HG03097 (cell line): Measurements from ENCODE around the gene PKIB.
"Not testable (repeated sequence)": the region's sequence is repeated elsewhere in the genome, so short reads cannot be mapped to it uniquely, and the experiment has no call there.

Experiments
- ATAC-seq: cut with Tn5 transposase; IDR thresholded peaks from one replicate; pipeline ENCODE4 v1.9.1; 2021; ENCODE audit not compliant: unreplicated experiment, low FRiP score

The PKIB gene, protein sequence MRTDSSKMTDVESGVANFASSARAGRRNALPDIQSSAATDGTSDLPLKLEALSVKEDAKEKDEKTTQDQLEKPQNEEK

DNA sequence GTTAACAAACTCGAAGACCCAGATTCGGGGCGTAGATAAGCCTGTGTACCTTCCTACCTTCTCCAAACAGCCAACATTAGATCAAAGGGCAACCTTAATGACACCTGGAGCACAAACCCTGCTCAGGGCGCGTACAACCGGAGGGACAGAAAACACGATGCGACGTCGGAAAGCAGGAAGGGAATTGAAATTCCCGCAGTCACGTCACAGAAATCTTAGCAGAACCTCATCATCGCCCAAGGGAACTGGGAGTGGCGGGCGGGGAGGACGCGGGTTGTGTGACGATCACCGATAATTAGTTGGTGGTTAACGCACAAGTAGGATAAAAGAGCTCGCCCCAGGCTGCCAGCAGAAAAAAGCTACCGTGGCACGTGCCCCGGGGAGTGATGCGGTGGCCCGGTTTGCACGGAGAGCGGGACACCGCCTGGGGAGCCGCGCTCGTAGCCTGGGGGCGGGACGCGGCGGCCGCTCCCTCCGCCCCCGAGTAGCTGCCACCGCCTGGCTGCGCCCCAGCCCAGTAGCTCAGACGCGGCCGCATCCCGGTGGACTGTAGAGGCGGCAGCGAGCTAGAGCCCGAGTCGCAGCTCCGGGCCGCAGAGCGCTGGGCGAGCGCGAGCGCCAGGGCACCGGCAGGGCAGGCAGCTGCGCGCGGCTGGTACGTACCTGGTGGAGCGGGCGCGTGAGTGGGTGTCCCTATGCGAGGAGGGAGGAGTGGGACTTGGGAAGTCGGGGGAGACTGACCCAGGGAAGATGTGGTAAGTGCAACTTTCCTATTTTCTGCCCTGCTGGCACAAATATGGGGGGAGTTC is at the start of gene PKIB:
TSS of gene PKIB (plus strand) at position 525 of the 809 bp plus-strand sequence. CDS start 107,390 bp downstream, outside the sequence.
- ATAC-seq, result peak; percentile 88

- no peak for ATAC-seq
Measured at GRCh38 chr6:122563364-122564052, 46.7 kb upstream of the PKIB start.

- no peak for ATAC-seq
Measured at GRCh38 chr6:122564230-122564629, 46.0 kb upstream of the PKIB start.

DNA sequence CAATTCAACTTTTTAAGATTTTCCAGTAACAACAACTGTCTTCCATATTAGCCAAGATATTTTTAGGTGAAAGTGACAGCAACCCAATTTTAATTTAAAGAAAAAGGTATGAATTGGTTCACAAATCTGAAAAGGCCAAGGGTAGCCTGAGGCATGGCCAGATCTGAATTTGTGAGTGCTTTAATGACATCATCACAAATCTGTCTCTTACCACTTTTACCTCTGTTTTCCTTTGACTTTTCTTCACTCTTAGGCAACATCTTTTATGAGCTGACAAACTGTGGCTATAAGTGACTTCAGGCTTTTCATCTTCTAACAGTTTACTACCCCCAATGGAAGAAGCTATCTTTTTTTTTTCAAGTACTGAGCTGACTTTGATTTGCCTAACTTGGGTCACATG is 44.5 kb upstream of the PKIB start:
- no peak for ATAC-seq

GRCh38 chr6:122567034-122567433 is 43.2 kb upstream of the PKIB start:
- no peak for ATAC-seq

GRCh38 chr6:122568350-122568749 is 41.9 kb upstream of the PKIB start:
- no peak for ATAC-seq

DNA sequence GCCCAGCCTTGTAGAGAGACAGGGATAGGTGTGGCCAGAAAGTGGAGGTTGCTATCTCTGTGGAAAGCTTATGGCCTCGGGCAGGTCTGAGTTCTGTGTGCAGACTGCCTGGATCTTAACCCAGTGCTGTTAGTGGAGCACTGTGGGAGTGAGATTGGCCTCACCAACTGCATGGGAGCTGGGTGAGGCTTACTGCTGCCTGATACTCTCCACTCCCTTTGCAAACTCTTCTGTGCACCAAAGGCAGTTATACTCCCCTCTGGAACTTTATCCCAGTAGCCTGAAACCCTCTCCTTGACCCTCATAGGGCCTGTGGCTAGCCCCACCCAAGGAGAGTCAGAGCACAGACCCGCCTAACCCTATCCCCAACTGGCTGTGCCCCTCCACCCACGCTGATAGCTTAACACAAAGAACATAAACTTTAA is 41.4 kb upstream of the PKIB start:
- ATAC-seq, result no peak

DNA sequence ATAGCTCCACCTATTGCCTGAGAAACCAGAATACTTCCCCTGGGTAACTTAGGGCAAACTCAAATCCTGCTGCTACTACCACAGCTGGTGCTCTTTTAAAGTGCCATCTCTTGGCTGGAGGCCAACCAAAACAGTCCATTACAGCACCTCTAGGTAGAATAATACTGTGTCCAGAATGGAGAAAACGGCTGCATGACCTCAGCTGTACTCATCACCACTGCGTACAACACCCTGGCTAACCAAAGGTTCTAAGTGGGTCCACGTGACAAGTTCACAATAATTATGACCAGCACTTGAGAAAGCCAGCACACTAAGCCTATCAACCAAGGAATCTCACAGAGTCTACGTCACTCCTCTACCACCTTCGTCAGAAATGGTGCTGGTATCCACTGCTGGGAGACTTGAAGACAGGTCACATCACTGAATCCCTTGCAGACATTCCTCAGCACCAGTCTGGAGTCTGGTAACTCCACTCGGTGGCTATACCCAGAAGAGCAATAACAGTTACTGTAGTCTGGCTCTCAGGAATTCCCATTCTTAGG is 40.9 kb upstream of the PKIB start:
- ATAC-seq, result no peak

DNA sequence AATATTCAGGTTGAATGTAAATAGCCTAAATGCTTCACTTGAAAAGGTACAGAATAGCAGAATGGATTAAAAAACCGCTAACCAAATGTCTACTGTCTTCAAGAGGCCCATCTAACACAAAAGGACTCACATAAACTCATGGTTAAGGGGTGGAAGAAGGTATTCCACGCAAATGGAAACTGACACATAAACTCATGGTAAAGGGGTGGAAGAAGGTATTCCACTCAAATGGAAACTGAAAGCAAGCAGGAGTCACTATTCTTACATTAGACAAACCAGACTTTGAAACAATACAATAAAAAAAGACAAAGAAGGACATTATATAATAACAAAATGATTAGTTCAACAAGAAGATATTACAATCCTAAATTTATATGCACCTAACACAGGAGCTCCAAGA is 38.3 kb upstream of the PKIB start:
- ATAC-seq, result no peak

GRCh38 chr6:122576888-122577287 is 33.3 kb upstream of the PKIB start:
- no peak for ATAC-seq

DNA sequence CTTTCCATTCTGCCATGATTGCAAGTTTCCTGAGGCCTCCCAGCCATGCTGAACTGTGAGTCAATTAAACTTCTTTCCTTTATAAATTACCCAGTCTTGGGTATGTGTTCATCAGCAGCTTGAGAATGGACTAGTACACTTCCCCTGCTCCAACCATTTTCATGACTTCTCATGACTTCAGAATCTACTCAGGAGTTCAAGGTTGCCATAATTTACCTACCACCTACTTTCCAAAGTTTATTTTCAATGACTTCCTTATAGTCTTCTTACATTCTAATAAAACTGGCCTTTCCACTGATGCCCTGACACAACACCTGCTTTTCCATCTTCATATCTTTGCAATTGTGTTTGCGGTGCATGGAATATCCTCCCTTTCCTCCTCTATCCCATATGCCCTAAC is 31.2 kb upstream of the PKIB start:
- no peak for ATAC-seq

GRCh38 chr6:122580737-122581136 is 29.5 kb upstream of the PKIB start:
- no peak for ATAC-seq

DNA sequence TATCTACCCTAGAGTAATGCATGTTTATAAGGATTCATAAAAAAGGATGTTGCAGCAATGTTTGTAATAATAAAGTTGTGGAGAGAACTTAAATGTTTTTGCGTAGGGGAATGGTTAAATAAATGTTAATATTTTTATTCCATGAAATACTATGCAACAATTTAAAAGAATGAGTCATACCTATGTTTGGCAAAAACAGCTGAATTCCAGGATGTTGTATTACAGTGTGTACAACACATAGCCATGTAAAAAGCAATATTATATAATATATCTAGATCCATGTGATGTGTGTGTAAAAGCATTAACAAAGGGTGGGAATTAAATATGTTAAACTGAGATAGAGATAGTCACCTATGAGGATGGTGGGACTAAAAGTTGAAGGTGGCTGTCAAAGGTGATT is 21.1 kb upstream of the PKIB start:
- ATAC-seq, result no peak

GRCh38 chr6:122598295-122598694 is 11.9 kb upstream of the PKIB start:
- ATAC-seq, result not testable (repeated sequence)

- no peak for ATAC-seq
Measured at GRCh38 chr6:122604676-122605075, 5.5 kb upstream of the PKIB start.

DNA sequence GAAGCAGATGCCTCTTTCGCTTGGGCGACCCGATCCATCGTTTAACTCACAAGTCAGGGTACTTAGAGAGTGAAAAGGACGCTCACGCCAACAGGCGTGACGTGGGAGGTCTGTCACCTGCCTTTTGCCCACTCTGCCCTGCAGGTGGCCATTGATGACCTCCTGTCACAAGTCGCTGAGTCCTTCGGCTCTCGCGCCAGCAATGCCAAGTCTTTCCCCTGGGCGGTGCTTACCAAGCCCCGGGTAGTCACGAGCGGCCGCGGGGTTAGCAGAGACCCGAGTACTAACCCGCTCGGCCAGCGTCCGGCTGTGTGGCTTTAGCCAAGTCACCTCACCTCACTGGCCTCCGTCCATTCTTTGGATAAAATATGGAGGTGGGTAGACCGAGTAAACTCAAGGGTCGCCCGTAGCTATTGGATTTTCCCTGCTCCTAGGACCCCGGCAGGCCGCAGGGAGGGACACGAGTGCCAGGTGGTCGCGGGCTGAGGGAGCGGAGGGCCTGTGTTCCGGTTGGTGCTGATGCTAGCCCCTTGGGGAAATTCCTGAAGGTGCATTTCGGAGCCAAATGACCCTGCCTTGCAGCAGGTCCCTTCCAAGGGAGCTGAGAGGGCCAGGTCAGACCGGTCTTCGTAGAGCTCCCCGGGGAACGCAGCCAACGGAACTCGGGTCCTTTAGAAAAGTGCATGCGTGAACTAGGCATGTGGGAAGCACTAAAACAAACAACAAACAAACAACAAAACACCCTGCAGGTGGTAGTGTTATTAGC is 668 bp downstream of the PKIB start:
- no peak for ATAC-seq

GRCh38 chr6:122612838-122613237 is 2.6 kb downstream of the PKIB start:
- no peak for ATAC-seq

DNA sequence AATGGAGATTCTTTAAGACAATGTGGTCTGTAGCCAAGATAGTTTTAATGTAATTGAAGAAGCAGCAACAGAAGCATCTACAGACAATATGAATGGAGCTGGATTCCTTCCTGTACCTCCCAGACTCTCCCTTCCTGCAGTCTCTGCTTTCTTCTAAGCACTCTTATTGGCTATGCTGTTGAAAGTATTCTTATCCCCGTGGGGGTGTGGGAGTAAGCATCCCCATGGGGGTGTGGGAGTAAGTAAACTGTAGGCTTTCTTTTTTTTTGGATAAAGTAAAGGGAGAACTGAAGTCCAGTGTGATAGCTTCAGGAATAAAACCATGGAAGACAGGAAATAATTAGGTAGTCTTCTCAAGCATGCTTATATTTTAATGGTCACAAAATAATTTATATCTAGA is 4.1 kb downstream of the PKIB start:
- ATAC-seq, result no peak

- ATAC-seq, result no peak
Measured at GRCh38 chr6:122615409-122615808, 5.2 kb downstream of the PKIB start.

DNA sequence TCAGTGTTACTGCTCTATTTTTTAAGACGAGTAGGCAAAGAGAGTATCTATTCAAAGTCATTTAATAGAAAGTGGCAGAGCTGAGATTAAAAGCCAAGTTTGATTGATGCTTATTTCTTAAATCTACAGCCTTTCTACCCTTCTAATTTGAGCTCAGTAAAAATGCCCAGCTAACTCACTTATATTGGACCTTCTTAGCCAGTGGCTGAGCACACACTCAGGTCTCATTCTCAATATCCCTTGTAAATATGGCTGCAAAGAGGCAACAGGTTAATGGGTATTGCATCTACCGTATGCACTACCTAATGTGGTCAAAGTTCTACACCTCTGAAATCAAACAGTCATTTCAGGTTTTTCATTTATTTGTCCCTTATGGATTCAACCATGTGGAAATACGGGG is 6.7 kb downstream of the PKIB start:
- no peak for ATAC-seq

GRCh38 chr6:122619309-122619708 is 9.1 kb downstream of the PKIB start:
- ATAC-seq, result no peak
